GM23248 (cell line): Measurements from ENCODE around the gene SRR. TPM values are rescaled to one million over a fixed set of nuclear protein-coding genes. Genes with fewer than 3 reads are reported as not detected.

ENCODE experiments used
- DNase-seq: peaks from one replicate; pipeline ENCODE4 v3.0.0-alpha.2; 2015
- H2AFZ ChIP-seq: fragments of 200-600 bp; sonication (generic); 2 replicates; pipeline ENCODE4 v1.6.1; 2016; ENCODE audit warnings: antibody characterized with exemption
- H3F3A ChIP-seq: fragments of 200-600 bp; sonication (generic); 2 replicates; pipeline ENCODE4 v1.6.1; 2016; ENCODE audit warnings: mild to moderate bottlenecking, antibody characterized with exemption, mixed run types; ENCODE audit not compliant: insufficient read depth
- H3K27ac ChIP-seq: fragments of 200-600 bp; sonication (generic); 2 replicates; pipeline ENCODE4 v1.5.1; 2016; ENCODE audit warnings: mild to moderate bottlenecking
- H3K27me3 ChIP-seq: fragments of 200-600 bp; sonication (generic); replicated peaks from 2 replicates; pipeline ENCODE4 v1.6.1; 2016; ENCODE audit warnings: mild to moderate bottlenecking; ENCODE audit not compliant: insufficient read depth
- H3K36me3 ChIP-seq: fragments of 200-600 bp; sonication (generic); 2 replicates; pipeline ENCODE4 v1.6.1; 2016; ENCODE audit warnings: low read depth, mild to moderate bottlenecking
- H3K4me1 ChIP-seq: fragments of 200-600 bp; sonication (generic); 2 replicates; pipeline ENCODE4 v1.6.1; 2016; ENCODE audit warnings: mild to moderate bottlenecking; ENCODE audit not compliant: insufficient read depth
- H3K4me2 ChIP-seq: fragments of 200-600 bp; sonication (generic); one replicate; pipeline ENCODE4 v1.6.1; 2016; ENCODE audit warnings: mild to moderate bottlenecking; ENCODE audit not compliant: unreplicated experiment
- H3K4me3 ChIP-seq: fragments of 200-600 bp; sonication (generic); 2 replicates; pipeline ENCODE4 v1.5.1; 2016; ENCODE audit warnings: mild to moderate bottlenecking
- H3K79me2 ChIP-seq: fragments of 200-600 bp; sonication (generic); 2 replicates; pipeline ENCODE4 v1.6.1; 2016; ENCODE audit warnings: mild to moderate bottlenecking; ENCODE audit not compliant: insufficient read depth
- H3K9ac ChIP-seq: fragments of 200-600 bp; sonication (generic); 2 replicates; pipeline ENCODE4 v1.6.1; 2016; ENCODE audit warnings: mild to moderate bottlenecking
- H3K9me2 ChIP-seq: fragments of 200-600 bp; sonication (generic); 2 replicates; pipeline ENCODE4 v1.6.1; 2016; ENCODE audit warnings: mixed run types, mild to moderate bottlenecking, moderate library complexity; ENCODE audit not compliant: insufficient read depth
- H3K9me3 ChIP-seq: fragments of 200-600 bp; sonication (generic); one replicate; pipeline ENCODE4 v1.6.1; 2017; ENCODE audit warnings: low read depth
- H4K20me1 ChIP-seq: fragments of 200-600 bp; sonication (generic); 2 replicates; pipeline ENCODE4 v1.6.0; 2016; ENCODE audit not compliant: insufficient read depth
- EZH2 ChIP-seq: fragments of 200-600 bp; sonication (generic); IDR thresholded peaks from 2 replicates; pipeline ENCODE4 v1.6.1; 2018; ENCODE audit warnings: antibody characterized with exemption, mild to moderate bottlenecking; ENCODE audit not compliant: insufficient read depth, poor library complexity, severe bottlenecking
- EZH2phosphoT487 ChIP-seq: fragments of 200-600 bp; sonication (generic); IDR thresholded peaks from 2 replicates; pipeline ENCODE4 v1.6.1; 2018; ENCODE audit warnings: antibody characterized with exemption, moderate library complexity, mild to moderate bottlenecking, low read depth; ENCODE audit not compliant: insufficient read depth
- WGBS, 2 experiments: methylation state at CpG; one replicate each; pipeline ENCODE4 v1.1.6; 2015 to 2017; ENCODE audit warnings: low lambda C conversion rate in 2 of 2, low coverage in 1 of 2; ENCODE audit errors: missing lambda C conversion rate in 2 of 2; 5-methylcytosine and 5-hydroxymethylcytosine counted together
- in situ Hi-C: fragments of 300-500 bp; cut with MboI; formaldehyde crosslinking; loops from 2 replicates; pipeline ENCODE4 v1.15.0; 2020
- polyA plus RNA-seq: library from polyadenylated mRNA; unstranded; fragments of >200 nt; fragmentation: Nextera tagmentation; extraction: Ambion mirVana; gene quantifications from 2 replicates; pipeline ENCODE4 v1.2.1, GENCODE V29; 2016
- total RNA-seq: library from RNA; depleted of rRNA; stranded (reverse); fragments of >200 nt; shearing (Covaris generic); gene quantifications from 2 replicates; pipeline ENCODE4 v1.2.3, GENCODE V29; 2014

Gene SRR
- total and polyA plus RNA-seq, 2 experiments from 2014 or later, result 24.2 to 28.8 TPM

DNA sequence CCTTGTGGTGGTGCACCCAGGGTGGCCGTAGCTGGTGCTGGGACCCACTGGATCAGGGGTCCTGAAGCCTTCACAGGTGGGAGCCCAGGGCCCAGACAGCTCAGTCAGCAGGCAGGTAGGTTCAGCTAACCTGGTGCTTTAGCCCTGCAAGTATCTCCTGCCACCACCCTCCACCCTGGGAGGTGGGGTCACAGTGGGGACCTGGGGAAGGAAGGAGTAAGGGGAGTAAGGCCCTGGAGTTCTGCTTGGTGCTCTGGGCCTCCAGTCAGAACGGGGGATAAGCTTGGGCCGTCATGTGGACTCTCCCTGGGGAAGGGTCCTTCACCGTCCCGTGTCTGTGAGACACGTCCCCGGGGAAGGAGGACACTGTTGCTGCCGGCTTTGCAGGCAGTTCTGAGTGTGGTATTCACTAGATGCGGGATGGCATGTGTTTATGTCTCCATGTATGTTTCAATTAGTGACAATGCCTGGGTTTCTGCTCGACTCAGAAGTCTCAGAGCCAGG lies 54.2 kb downstream of the SRR start:
- H3K27ac ChIP-seq, result no peak overlapping the region
- DNase-seq, result no peak
- TF ChIP-seq EZH2 (no peak), EZH2phosphoT487 (no peak)
- H3K9ac ChIP-seq, result no peak overlapping the region
- H3K79me2 ChIP-seq, result no peaks in the 10 kb centered on the region
- no peaks in the 10 kb centered on the region for H3K36me3 ChIP-seq
- H3K4me3 ChIP-seq, result no peak overlapping the region
- in situ Hi-C loops, result no loop called here
- H3F3A ChIP-seq, result peaks cover 13% of the 10 kb centered on the region
- no peaks in the 10 kb centered on the region for H3K27me3 ChIP-seq
- WGBS, 2 experiments, result 85 to 90% methylated on average over 10 of the region's 10 CpGs
- H3K9me3 ChIP-seq, result no peaks in the 10 kb centered on the region
- no peak overlapping the region for H2AFZ ChIP-seq
- no peaks in the 10 kb centered on the region for H4K20me1 ChIP-seq
- H3K4me1 ChIP-seq, result peaks cover 7% of the 10 kb centered on the region
- no peaks in the 10 kb centered on the region for H3K9me2 ChIP-seq
- no peak overlapping the region for H3K4me2 ChIP-seq

DNA sequence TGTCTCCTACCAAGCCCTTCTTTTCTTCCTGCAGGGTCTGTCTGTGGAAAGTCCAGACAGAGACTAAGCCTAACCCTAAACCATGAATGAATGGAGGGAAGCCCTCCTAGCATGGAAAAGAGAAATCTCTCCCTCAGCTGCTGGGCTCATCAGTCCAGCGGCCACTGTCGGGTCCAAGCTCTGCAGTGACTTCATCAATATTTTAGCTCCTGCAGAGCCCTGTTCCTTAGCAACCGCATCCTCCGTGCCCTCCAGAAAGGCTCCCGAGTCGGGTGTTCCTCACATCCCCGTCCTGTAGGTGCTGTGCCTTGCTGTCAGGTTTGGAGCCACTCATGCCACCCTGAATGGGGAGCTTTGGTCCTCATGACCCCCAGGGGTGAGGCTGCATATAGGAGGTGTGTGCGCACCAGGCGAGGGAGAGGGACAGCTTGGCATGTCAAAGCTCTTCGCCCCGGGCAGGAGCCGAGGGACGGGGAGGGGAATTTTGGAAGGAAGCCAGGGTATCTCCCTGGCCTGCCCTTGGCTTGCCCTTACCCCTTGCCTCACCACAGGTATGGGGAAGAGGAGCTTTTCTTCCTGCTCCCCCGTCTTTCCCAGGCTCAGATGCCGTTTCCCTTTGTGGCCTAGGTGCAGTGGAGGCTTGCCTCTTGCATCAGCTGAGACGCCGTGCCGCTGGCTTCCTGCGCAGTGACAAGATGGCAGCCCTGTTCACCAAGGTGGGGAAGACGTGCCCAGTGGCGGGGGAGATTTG lies 57.4 kb downstream of the SRR start:
- TF ChIP-seq EZH2 (no peak), EZH2phosphoT487 (no peak)
- in situ Hi-C loops, result no loop called here
- H3K4me3 ChIP-seq, result no peak overlapping the region
- H2AFZ ChIP-seq, result no peak overlapping the region
- H3K9me3 ChIP-seq, result no peaks in the 10 kb centered on the region
- no peak overlapping the region for H3K4me2 ChIP-seq
- H3K9ac ChIP-seq, result no peak overlapping the region
- WGBS, 2 experiments, result 92 to 93% methylated on average over 20 to 21 of the region's 21 CpGs
- no peaks in the 10 kb centered on the region for H3K9me2 ChIP-seq
- no peaks in the 10 kb centered on the region for H3K27me3 ChIP-seq
- H4K20me1 ChIP-seq, result no peaks in the 10 kb centered on the region
- H3K27ac ChIP-seq, result no peak overlapping the region
- DNase-seq, result no peak
- peaks cover 13% of the 10 kb centered on the region for H3F3A ChIP-seq
- H3K4me1 ChIP-seq, result peaks cover 7% of the 10 kb centered on the region
- no peaks in the 10 kb centered on the region for H3K36me3 ChIP-seq
- H3K79me2 ChIP-seq, result no peaks in the 10 kb centered on the region

DNA sequence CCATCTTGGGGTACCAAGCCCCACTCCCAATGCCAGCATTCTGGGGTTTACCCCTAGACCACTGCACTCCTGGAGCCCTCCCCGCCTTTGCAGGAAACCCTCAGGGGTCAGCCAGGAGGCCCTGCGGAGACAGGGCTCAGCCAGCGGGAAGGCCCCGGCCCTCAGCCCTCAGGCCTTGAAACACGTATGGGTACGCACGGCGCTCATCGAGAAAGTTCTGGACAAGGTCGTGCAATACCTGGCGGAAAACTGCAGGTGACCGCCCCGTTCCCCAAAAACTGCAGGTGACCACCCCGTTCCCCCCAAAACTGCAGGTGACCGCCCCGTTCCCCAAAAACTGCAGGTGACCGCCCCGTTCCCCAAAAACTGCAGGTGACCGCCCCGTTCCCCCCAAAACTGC lies 58.3 kb downstream of the SRR start:
- Histone ChIP-seq H3K4me3 (no peak overlapping the region), H3K9me2 (no peaks in the 10 kb centered on the region), H3K4me2 (no peak overlapping the region), H3F3A (peaks cover 13% of the 10 kb centered on the region), H3K79me2 (no peaks in the 10 kb centered on the region), H2AFZ (no peak overlapping the region), H4K20me1 (no peaks in the 10 kb centered on the region), H3K9ac (no peak overlapping the region), H3K27me3 (no peaks in the 10 kb centered on the region), H3K27ac (no peak overlapping the region), H3K4me1 (peaks cover 7% of the 10 kb centered on the region), H3K9me3 (no peaks in the 10 kb centered on the region), H3K36me3 (no peaks in the 10 kb centered on the region)
- no peak for TF ChIP-seq EZH2
- no peak for TF ChIP-seq EZH2phosphoT487
- 96 to 99% methylated on average over 8 to 20 of the region's 20 CpGs for WGBS, 2 experiments
- in situ Hi-C loops, result no loop called here
- no peak for DNase-seq

DNA sequence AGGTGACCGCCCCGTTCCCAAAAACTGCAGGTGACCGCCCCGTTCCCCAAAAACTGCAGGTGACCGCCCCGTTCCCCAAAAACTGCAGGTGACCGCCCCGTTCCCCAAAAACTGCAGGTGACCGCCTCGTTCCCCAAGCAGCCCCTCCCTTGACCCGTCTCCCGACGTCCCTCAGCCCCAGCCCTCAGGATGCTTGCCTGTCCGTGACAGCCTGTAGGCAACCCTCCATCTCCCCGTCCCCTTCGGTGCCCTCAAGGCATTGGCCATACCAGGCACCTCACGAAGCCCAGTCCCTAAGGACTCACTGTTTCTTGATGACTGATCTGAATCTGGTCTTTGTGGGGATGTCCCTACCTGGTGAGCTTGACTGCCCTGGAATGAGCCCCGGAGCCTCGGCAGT lies 58.7 kb downstream of the SRR start:
- H3F3A ChIP-seq, result peaks cover 13% of the 10 kb centered on the region
- no peak overlapping the region for H2AFZ ChIP-seq
- no peaks in the 10 kb centered on the region for H4K20me1 ChIP-seq
- no peak overlapping the region for H3K4me3 ChIP-seq
- H3K4me2 ChIP-seq, result no peak overlapping the region
- H3K36me3 ChIP-seq, result no peaks in the 10 kb centered on the region
- H3K27me3 ChIP-seq, result no peaks in the 10 kb centered on the region
- H3K9ac ChIP-seq, result no peak overlapping the region
- peaks cover 7% of the 10 kb centered on the region for H3K4me1 ChIP-seq
- in situ Hi-C loops, result no loop called here
- H3K9me3 ChIP-seq, result no peaks in the 10 kb centered on the region
- H3K79me2 ChIP-seq, result no peaks in the 10 kb centered on the region
- no peak for TF ChIP-seq EZH2phosphoT487
- no peak for TF ChIP-seq EZH2
- 96 to 99% methylated on average over 9 to 19 of the region's 19 CpGs for WGBS, 2 experiments
- no peaks in the 10 kb centered on the region for H3K9me2 ChIP-seq
- H3K27ac ChIP-seq, result no peak overlapping the region
- no peak for DNase-seq
